WI38 (cell line): Measurements from ENCODE around the gene OLFML2B.

Experiments used
- H3K4me3 ChIP-seq: 2 replicates; pipeline ENCODE4 v1.5.1; 2011; ENCODE audit warnings: low read depth, mild to moderate bottlenecking, control low read depth, low read length
- CTCF ChIP-seq: IDR thresholded peaks from 2 replicates; pipeline ENCODE4 v1.5.1; 2012; ENCODE audit warnings: low read depth, mild to moderate bottlenecking, control low read depth, low read length

OLFML2B gene

GRCh38 chr1:162023547-162024501 lies at the start of gene OLFML2B:
Gene OLFML2B, minus strand, starts transcription at chr1:162023869. Its CDS starts 439 bp downstream, at chr1:162023430.
- 0 out of 2 replicates have a peak, but pooled peaks have one; percentile 17 for TF ChIP-seq CTCF
- peak within 1 kb of the TSS; percentile 76 for H3K4me3 ChIP-seq

- TF ChIP-seq CTCF = no peak
- no peak overlapping the region for H3K4me3 ChIP-seq
These were observed 49.1 kb upstream of the OLFML2B start for GRCh38 chr1:162072740-162073139.

- TF ChIP-seq CTCF = no peak
- H3K4me3 ChIP-seq = no peak overlapping the region
These were observed 47.2 kb upstream of the OLFML2B start for GRCh38 chr1:162070825-162071224.

GRCh38 chr1:162070094-162070748 lies 46.6 kb upstream of the OLFML2B start:
- peak overlapping the region; percentile 60 for H3K4me3 ChIP-seq
- no peak for TF ChIP-seq CTCF

GRCh38 chr1:162069334-162070093 lies 45.8 kb upstream of the OLFML2B start, which contains the start of gene NOS1AP:
Gene NOS1AP, plus strand, starts transcription at chr1:162069691. Its CDS starts 487 bp downstream, at chr1:162070178.
- TF ChIP-seq CTCF = no peak
- H3K4me3 ChIP-seq = peak within 1 kb of the TSS; percentile 60

- no peak overlapping the region for H3K4me3 ChIP-seq
- no peak for TF ChIP-seq CTCF
These were observed 44.6 kb upstream of the OLFML2B start for GRCh38 chr1:162068301-162068700.
